Measurements from ENCODE around the gene BZW1.

GRCh38 chr2:200767111-200767885 is 44.4 kb upstream of the BZW1 start:
- no peak for TF ChIP-seq CTCF (IDR thresholded peaks at IDR 0.05; ENCODE audit: insufficient read depth, low read length)
- TF ChIP-seq SPI1 (IDR thresholded peaks at IDR 0.05; ENCODE audit: borderline replicate concordance, low read depth), result no peak
- TF ChIP-seq, protein P1, sequence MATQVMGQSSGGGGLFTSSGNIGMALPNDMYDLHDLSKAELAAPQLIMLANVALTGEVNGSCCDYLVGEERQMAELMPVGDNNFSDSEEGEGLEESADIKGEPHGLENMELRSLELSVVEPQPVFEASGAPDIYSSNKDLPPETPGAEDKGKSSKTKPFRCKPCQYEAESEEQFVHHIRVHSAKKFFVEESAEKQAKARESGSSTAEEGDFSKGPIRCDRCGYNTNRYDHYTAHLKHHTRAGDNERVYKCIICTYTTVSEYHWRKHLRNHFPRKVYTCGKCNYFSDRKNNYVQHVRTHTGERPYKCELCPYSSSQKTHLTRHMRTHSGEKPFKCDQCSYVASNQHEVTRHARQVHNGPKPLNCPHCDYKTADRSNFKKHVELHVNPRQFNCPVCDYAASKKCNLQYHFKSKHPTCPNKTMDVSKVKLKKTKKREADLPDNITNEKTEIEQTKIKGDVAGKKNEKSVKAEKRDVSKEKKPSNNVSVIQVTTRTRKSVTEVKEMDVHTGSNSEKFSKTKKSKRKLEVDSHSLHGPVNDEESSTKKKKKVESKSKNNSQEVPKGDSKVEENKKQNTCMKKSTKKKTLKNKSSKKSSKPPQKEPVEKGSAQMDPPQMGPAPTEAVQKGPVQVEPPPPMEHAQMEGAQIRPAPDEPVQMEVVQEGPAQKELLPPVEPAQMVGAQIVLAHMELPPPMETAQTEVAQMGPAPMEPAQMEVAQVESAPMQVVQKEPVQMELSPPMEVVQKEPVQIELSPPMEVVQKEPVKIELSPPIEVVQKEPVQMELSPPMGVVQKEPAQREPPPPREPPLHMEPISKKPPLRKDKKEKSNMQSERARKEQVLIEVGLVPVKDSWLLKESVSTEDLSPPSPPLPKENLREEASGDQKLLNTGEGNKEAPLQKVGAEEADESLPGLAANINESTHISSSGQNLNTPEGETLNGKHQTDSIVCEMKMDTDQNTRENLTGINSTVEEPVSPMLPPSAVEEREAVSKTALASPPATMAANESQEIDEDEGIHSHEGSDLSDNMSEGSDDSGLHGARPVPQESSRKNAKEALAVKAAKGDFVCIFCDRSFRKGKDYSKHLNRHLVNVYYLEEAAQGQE (IDR thresholded peaks at IDR 0.05; ENCODE audit: insufficient replicate concordance, low read depth), result no peak

Data from HL-60 (cell line).